Measurements from ENCODE around the gene ST3GAL3. TPM values are rescaled to one million over a fixed set of nuclear protein-coding genes. Genes with fewer than 3 reads are reported as not detected.

The ST3GAL3 gene
- total RNA-seq, 4 donors from 2014 or later = 30.2 to 41.4 (median 33.2) TPM

- Histone ChIP-seq H3K36me3 (peaks cover 0 to 24% of the 10 kb centered on the region in 2 donors), H3K9me3 (no peaks in the 10 kb centered on the region), H3K27me3 (no peaks in the 10 kb centered on the region), H3K27ac (peak within 1 kb of the TSS; percentile 75 to 98 (median 94)), H3K4me3 (peak within 1 kb of the TSS; percentile 38 to 81), H3K4me1 (peaks cover 4 to 68% (median 21%) of the 10 kb centered on the region in 3 donors)
- TF ChIP-seq CTCF (IDR thresholded peaks at IDR 0.05) (peak in 3 of 4 experiments; percentile 82 to 89 (median 87)), EP300 (IDR thresholded peaks at IDR 0.05) (no peak), POLR2A (IDR thresholded peaks at IDR 0.05) (peak; percentile 70 to 71), POLR2AphosphoS5 (IDR thresholded peaks at IDR 0.05) (peak; percentile 67)
- 0% methylated on average over 6 to 10 of the region's 74 CpGs for WGBS, 2 donors (ENCODE audit: low coverage in 1 of 2)
- ATAC-seq = peak; percentile 98
These were observed 239.1 kb downstream of the ST3GAL3 start, which contains the start of gene IPO13 for GRCh38 chr1:43946236-43947060. Gene IPO13 (plus strand): TSS chr1:43946950. CDS start chr1:43947601, 651 bp downstream.

DNA sequence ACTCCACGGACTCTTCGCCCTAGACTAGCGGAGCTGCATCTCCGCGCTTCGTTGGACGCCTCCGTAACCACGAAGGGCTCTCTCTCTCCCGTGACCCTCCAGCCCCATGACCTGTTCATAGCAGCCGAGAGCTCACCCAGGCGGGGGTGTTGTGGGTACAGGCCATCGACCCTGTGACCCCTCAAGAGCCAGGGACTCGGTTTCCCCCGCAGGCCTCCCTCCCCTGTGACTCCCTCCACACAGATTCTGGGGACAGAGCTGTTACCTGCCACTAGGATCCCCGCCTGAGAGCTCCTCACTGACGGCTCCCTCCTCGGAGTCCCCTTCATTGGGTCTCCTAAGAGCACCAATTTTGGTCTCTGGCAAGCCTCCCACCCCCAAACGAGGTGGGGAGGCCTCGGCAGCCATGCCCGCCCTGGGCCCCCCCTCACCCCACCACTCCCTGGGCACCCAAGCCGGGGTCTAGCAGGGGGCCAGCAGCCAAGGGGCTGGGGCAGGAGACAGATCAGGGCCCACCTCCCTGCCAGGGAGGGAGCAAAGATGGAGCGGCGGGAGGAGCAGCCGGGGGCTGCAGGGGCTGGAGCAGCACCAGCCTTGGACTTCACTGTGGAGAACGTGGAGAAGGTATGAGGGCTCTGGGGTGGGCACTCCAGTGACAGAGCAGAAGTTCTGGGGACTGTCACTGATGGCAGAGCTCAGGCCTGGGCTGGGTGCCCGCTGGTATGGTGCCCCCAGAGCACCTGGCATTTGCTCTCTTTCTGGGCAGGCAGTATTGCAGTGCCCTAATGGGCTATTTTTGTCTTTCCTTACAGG is 239.9 kb downstream of the ST3GAL3 start:
- peak overlapping the region; percentile 38 to 81 for H3K4me3 ChIP-seq
- no peaks in the 10 kb centered on the region for H3K9me3 ChIP-seq
- H3K27ac ChIP-seq = peak overlapping the region; percentile 75 to 98 (median 94)
- ATAC-seq = no peak
- peaks cover 4 to 69% (median 21%) of the 10 kb centered on the region in 3 donors for H3K4me1 ChIP-seq
- H3K36me3 ChIP-seq = peaks cover 0 to 24% of the 10 kb centered on the region in 2 donors
- WGBS, 2 donors (ENCODE audit: low coverage in 1 of 2) = 7% methylated on average over 3 of the region's 27 CpGs; no CpG with 5 or more reads in 1 of the 2 donors
- no peaks in the 10 kb centered on the region for H3K27me3 ChIP-seq
- TF ChIP-seq EP300 (IDR thresholded peaks at IDR 0.05) = no peak
- TF ChIP-seq POLR2A (IDR thresholded peaks at IDR 0.05) = no peak
- no peak for TF ChIP-seq POLR2AphosphoS5 (IDR thresholded peaks at IDR 0.05)
- TF ChIP-seq CTCF (IDR thresholded peaks at IDR 0.05) = no peak

GRCh38 chr1:43947874-43948437 is 240.6 kb downstream of the ST3GAL3 start:
- no peaks in the 10 kb centered on the region for H3K9me3 ChIP-seq
- WGBS, 2 donors (ENCODE audit: low coverage in 1 of 2) = 20% methylated on average over 2 of the region's 3 CpGs; no CpG with 5 or more reads in 1 of the 2 donors
- H3K4me3 ChIP-seq = peak overlapping the region; percentile 38 to 81
- ATAC-seq = no peak
- H3K27ac ChIP-seq = peak overlapping the region in 1 of 4 donors; percentile 98
- TF ChIP-seq POLR2A (IDR thresholded peaks at IDR 0.05) (no peak), EP300 (IDR thresholded peaks at IDR 0.05) (no peak), CTCF (IDR thresholded peaks at IDR 0.05) (no peak), POLR2AphosphoS5 (IDR thresholded peaks at IDR 0.05) (no peak)
- peaks cover 0 to 24% of the 10 kb centered on the region in 2 donors for H3K36me3 ChIP-seq
- no peaks in the 10 kb centered on the region for H3K27me3 ChIP-seq
- peaks cover 4 to 69% (median 21%) of the 10 kb centered on the region in 3 donors for H3K4me1 ChIP-seq

DNA sequence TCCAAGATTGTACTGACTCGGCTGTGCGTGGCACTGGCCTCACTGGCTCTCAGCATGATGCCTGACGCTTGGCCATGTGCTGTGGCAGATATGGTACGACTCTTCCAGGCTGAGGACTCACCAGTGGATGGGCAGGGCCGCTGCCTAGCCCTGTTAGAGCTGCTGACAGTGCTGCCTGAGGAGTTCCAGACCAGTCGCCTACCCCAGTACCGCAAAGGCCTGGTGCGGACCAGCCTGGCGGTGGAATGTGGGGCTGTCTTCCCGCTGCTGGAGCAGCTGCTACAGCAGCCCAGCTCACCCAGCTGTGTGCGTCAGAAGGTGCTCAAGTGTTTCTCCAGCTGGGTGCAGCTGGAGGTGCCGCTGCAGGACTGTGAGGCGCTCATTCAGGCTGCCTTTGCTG is 242.3 kb downstream of the ST3GAL3 start:
- no peak for ATAC-seq
- 100% methylated on average over 1 of the region's 13 CpGs; no CpG with 5 or more reads in 1 of the 2 donors for WGBS, 2 donors (ENCODE audit: low coverage in 1 of 2)
- H3K4me1 ChIP-seq = peaks cover 4 to 61% (median 21%) of the 10 kb centered on the region in 3 donors

More for the DNA sequence above, 242.3 kb downstream of the ST3GAL3 start:
- Histone ChIP-seq H3K27me3 (no peaks in the 10 kb centered on the region), H3K4me3 (no peak overlapping the region), H3K27ac (no peak overlapping the region), H3K9me3 (no peaks in the 10 kb centered on the region), H3K36me3 (peaks cover 0 to 24% of the 10 kb centered on the region in 2 donors)
- TF ChIP-seq EP300 (IDR thresholded peaks at IDR 0.05) (no peak), POLR2AphosphoS5 (IDR thresholded peaks at IDR 0.05) (no peak), CTCF (IDR thresholded peaks at IDR 0.05) (no peak), POLR2A (IDR thresholded peaks at IDR 0.05) (no peak)
